22Rv1 (cell line): ENCODE data around the gene RCN2.

Source experiments
- ZFX ChIP-seq: fragments of 450-650 bp; IDR thresholded peaks from 2 replicates; pipeline ENCODE4 v1.6.1; 2017; ENCODE audit warnings: antibody characterized with exemption, borderline replicate concordance
- TF ChIP-seq, protein P1 (sequence below): fragments of 450-650 bp; IDR thresholded peaks from 2 replicates; pipeline ENCODE4 v1.5.1; 2017; ENCODE audit warnings: mild to moderate bottlenecking

DNA sequence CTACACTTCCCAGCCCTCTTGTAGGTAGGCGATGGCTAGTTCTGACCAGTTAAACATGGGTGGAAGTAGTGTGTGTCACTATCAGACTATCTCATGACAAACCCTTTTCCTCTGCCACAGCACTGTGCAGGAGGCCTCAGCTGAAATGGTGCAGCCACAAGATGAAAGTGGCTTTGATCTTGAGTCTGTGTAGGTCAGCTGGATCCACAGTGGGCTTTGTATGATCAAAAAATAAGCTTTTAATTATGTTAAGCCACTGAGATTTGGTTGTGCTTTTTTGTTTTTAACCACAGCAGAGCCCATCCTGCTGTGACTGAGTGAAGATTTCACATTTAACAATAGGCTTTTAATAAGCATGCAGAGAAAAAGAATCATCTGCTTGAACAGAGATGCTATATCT is 19.7 kb downstream of the RCN2 start:
- TF ChIP-seq, protein P1, sequence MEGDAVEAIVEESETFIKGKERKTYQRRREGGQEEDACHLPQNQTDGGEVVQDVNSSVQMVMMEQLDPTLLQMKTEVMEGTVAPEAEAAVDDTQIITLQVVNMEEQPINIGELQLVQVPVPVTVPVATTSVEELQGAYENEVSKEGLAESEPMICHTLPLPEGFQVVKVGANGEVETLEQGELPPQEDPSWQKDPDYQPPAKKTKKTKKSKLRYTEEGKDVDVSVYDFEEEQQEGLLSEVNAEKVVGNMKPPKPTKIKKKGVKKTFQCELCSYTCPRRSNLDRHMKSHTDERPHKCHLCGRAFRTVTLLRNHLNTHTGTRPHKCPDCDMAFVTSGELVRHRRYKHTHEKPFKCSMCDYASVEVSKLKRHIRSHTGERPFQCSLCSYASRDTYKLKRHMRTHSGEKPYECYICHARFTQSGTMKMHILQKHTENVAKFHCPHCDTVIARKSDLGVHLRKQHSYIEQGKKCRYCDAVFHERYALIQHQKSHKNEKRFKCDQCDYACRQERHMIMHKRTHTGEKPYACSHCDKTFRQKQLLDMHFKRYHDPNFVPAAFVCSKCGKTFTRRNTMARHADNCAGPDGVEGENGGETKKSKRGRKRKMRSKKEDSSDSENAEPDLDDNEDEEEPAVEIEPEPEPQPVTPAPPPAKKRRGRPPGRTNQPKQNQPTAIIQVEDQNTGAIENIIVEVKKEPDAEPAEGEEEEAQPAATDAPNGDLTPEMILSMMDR, result no peak
- TF ChIP-seq ZFX, result no peak
